Activated naive CD8-positive, alpha-beta T cell treated with anti-CD3 and anti-CD28 coated beads for 36 hours (primary cell): ENCODE results near the gene NUP93. TPM values are rescaled to one million over a fixed set of nuclear protein-coding genes. Genes with fewer than 3 reads are reported as not detected.
A peak's percentile ranks its signal among the peaks of the same experiment; 100 is the strongest.
"Not testable (repeated sequence)": the region's sequence is repeated elsewhere in the genome, so short reads cannot be mapped to it uniquely, and the experiment has no call there.

Source experiments
- DNase-seq: peaks from one replicate; pipeline ENCODE4 v3.0.0; 2021
- H3K27ac Mint-ChIP-seq: one replicate; pipeline ENCODE4 v1.8.0; 2022; ENCODE audit warnings: mild to moderate bottlenecking, moderate library complexity, mixed read lengths
- H3K27me3 Mint-ChIP-seq: one replicate; pipeline ENCODE4 v1.8.0; 2022; ENCODE audit warnings: mild to moderate bottlenecking, mixed read lengths
- H3K36me3 Mint-ChIP-seq: one replicate; pipeline ENCODE4 v1.8.0; 2021; ENCODE audit warnings: mild to moderate bottlenecking, mixed read lengths
- H3K4me1 Mint-ChIP-seq: one replicate; pipeline ENCODE4 v1.8.0; 2021; ENCODE audit warnings: mixed read lengths
- H3K4me3 Mint-ChIP-seq: one replicate; pipeline ENCODE4 v1.8.0; 2022; ENCODE audit warnings: mild to moderate bottlenecking, moderate library complexity, mixed read lengths
- H3K9me3 Mint-ChIP-seq: one replicate; pipeline ENCODE4 v1.8.0; 2022; ENCODE audit warnings: mixed read lengths
- total RNA-seq, 2 experiments: library from RNA; stranded (reverse); gene quantifications; one replicate each; pipeline ENCODE4 v1.2.3, GENCODE V29; 2021

The NUP93 gene
- total RNA-seq, 2 experiments from 2014 or later: 153 to 172 TPM

- no peak overlapping the region for H3K4me3 Mint-ChIP-seq
- H3K4me1 Mint-ChIP-seq: peaks cover 14% of the 10 kb centered on the region
- no peaks in the 10 kb centered on the region for H3K27me3 Mint-ChIP-seq
- H3K36me3 Mint-ChIP-seq: peaks cover 3% of the 10 kb centered on the region
- DNase-seq: no peak
- no peak overlapping the region for H3K27ac Mint-ChIP-seq
- no peaks in the 10 kb centered on the region for H3K9me3 Mint-ChIP-seq
Observed at GRCh38 chr16:56726283-56726682, 3.6 kb upstream of the NUP93 start.

- peaks cover 15% of the 10 kb centered on the region for H3K4me1 Mint-ChIP-seq
- no peak overlapping the region for H3K27ac Mint-ChIP-seq
- peaks cover 4% of the 10 kb centered on the region for H3K36me3 Mint-ChIP-seq
- H3K9me3 Mint-ChIP-seq: no peaks in the 10 kb centered on the region
- H3K4me3 Mint-ChIP-seq: no peak overlapping the region
- no peaks in the 10 kb centered on the region for H3K27me3 Mint-ChIP-seq
- no peak for DNase-seq
Observed at GRCh38 chr16:56726926-56727325, 3.0 kb upstream of the NUP93 start.

- H3K36me3 Mint-ChIP-seq: peaks cover 4% of the 10 kb centered on the region
- peaks cover 15% of the 10 kb centered on the region for H3K4me1 Mint-ChIP-seq
- H3K9me3 Mint-ChIP-seq: no peaks in the 10 kb centered on the region
- H3K27ac Mint-ChIP-seq: no peak overlapping the region
- no peaks in the 10 kb centered on the region for H3K27me3 Mint-ChIP-seq
- H3K4me3 Mint-ChIP-seq: no peak overlapping the region
- no peak for DNase-seq
Observed at GRCh38 chr16:56728027-56728426, 1.9 kb upstream of the NUP93 start.

GRCh38 chr16:56728980-56729734 lies 772 bp upstream of the NUP93 start:
- Mint-ChIP-seq H3K9me3 (no peaks in the 10 kb centered on the region), H3K36me3 (peaks cover 4% of the 10 kb centered on the region), H3K27ac (peak overlapping the region; percentile 78), H3K4me3 (no peak overlapping the region), H3K4me1 (peaks cover 15% of the 10 kb centered on the region), H3K27me3 (no peaks in the 10 kb centered on the region)
- DNase-seq: no peak

- Mint-ChIP-seq H3K27ac (no peak overlapping the region), H3K9me3 (no peaks in the 10 kb centered on the region), H3K36me3 (peaks cover 9% of the 10 kb centered on the region), H3K27me3 (no peaks in the 10 kb centered on the region), H3K4me3 (no peak overlapping the region), H3K4me1 (peaks cover 19% of the 10 kb centered on the region)
- DNase-seq: no peak
Observed at GRCh38 chr16:56732366-56732765, 2.4 kb downstream of the NUP93 start.

GRCh38 chr16:56732832-56733231 lies 2.9 kb downstream of the NUP93 start:
- no peaks in the 10 kb centered on the region for H3K9me3 Mint-ChIP-seq
- DNase-seq: peak; percentile 40
- no peak overlapping the region for H3K4me3 Mint-ChIP-seq
- H3K27ac Mint-ChIP-seq: no peak overlapping the region
- H3K4me1 Mint-ChIP-seq: peaks cover 21% of the 10 kb centered on the region
- H3K27me3 Mint-ChIP-seq: no peaks in the 10 kb centered on the region
- H3K36me3 Mint-ChIP-seq: peaks cover 14% of the 10 kb centered on the region

- Mint-ChIP-seq H3K27ac (no peak overlapping the region), H3K4me1 (peaks cover 17% of the 10 kb centered on the region), H3K4me3 (no peak overlapping the region), H3K36me3 (peaks cover 20% of the 10 kb centered on the region), H3K9me3 (no peaks in the 10 kb centered on the region), H3K27me3 (no peaks in the 10 kb centered on the region)
- DNase-seq: no peak
Observed at GRCh38 chr16:56734429-56734828, 4.5 kb downstream of the NUP93 start.

GRCh38 chr16:56736476-56736875 lies 6.5 kb downstream of the NUP93 start:
- Mint-ChIP-seq H3K27ac (no peak overlapping the region), H3K36me3 (peaks cover 16% of the 10 kb centered on the region), H3K4me1 (peaks cover 10% of the 10 kb centered on the region), H3K27me3 (no peaks in the 10 kb centered on the region), H3K4me3 (no peak overlapping the region), H3K9me3 (no peaks in the 10 kb centered on the region)
- no peak for DNase-seq

GRCh38 chr16:56737539-56737938 lies 7.6 kb downstream of the NUP93 start:
- Mint-ChIP-seq H3K27ac (no peak overlapping the region), H3K36me3 (peaks cover 16% of the 10 kb centered on the region)

GRCh38 chr16:56738221-56738620 lies 8.3 kb downstream of the NUP93 start:
- H3K27me3 Mint-ChIP-seq: no peaks in the 10 kb centered on the region
- H3K9me3 Mint-ChIP-seq: no peaks in the 10 kb centered on the region
- peaks cover 16% of the 10 kb centered on the region for H3K36me3 Mint-ChIP-seq
- DNase-seq: no peak
- no peak overlapping the region for H3K27ac Mint-ChIP-seq
- no peak overlapping the region for H3K4me3 Mint-ChIP-seq
- H3K4me1 Mint-ChIP-seq: peaks cover 23% of the 10 kb centered on the region

More at GRCh38 chr16:56737539-56737938, 7.6 kb downstream of the NUP93 start:
- Mint-ChIP-seq H3K4me3 (no peak overlapping the region), H3K9me3 (no peaks in the 10 kb centered on the region), H3K4me1 (peaks cover 21% of the 10 kb centered on the region), H3K27me3 (no peaks in the 10 kb centered on the region)
- no peak for DNase-seq

- H3K9me3 Mint-ChIP-seq, DNase-seq, H3K27ac Mint-ChIP-seq, H3K4me3 Mint-ChIP-seq, H3K27me3 Mint-ChIP-seq: not testable (repeated sequence)
- H3K36me3 Mint-ChIP-seq: peaks cover 21% of the 10 kb centered on the region
- H3K4me1 Mint-ChIP-seq: peaks cover 31% of the 10 kb centered on the region
Observed at GRCh38 chr16:56739378-56739777, 9.4 kb downstream of the NUP93 start.

- Mint-ChIP-seq H3K36me3 (peaks cover 19% of the 10 kb centered on the region), H3K4me3 (no peak overlapping the region), H3K9me3 (no peaks in the 10 kb centered on the region), H3K4me1 (peaks cover 35% of the 10 kb centered on the region), H3K27me3 (no peaks in the 10 kb centered on the region), H3K27ac (no peak overlapping the region)
- no peak for DNase-seq
Observed at GRCh38 chr16:56741399-56741798, 11.5 kb downstream of the NUP93 start.

GRCh38 chr16:56742030-56742984 lies 12.4 kb downstream of the NUP93 start:
- H3K36me3 Mint-ChIP-seq: peaks cover 16% of the 10 kb centered on the region
- no peak for DNase-seq
- H3K9me3 Mint-ChIP-seq: no peaks in the 10 kb centered on the region
- no peak overlapping the region for H3K4me3 Mint-ChIP-seq
- H3K4me1 Mint-ChIP-seq: peaks cover 32% of the 10 kb centered on the region
- no peaks in the 10 kb centered on the region for H3K27me3 Mint-ChIP-seq
- no peak overlapping the region for H3K27ac Mint-ChIP-seq

GRCh38 chr16:56743840-56744239 lies 13.9 kb downstream of the NUP93 start:
- H3K27ac Mint-ChIP-seq: no peak overlapping the region
- DNase-seq: no peak
- H3K4me1 Mint-ChIP-seq: peaks cover 33% of the 10 kb centered on the region
- H3K36me3 Mint-ChIP-seq: peaks cover 9% of the 10 kb centered on the region
- H3K9me3 Mint-ChIP-seq: no peaks in the 10 kb centered on the region
- H3K4me3 Mint-ChIP-seq: no peak overlapping the region
- H3K27me3 Mint-ChIP-seq: no peaks in the 10 kb centered on the region

- Mint-ChIP-seq H3K4me1 (peaks cover 44% of the 10 kb centered on the region), H3K9me3 (no peaks in the 10 kb centered on the region), H3K36me3 (peaks cover 16% of the 10 kb centered on the region), H3K27ac (no peak overlapping the region), H3K4me3 (no peak overlapping the region), H3K27me3 (no peaks in the 10 kb centered on the region)
- DNase-seq: no peak
Observed at GRCh38 chr16:56744996-56745640, 15.2 kb downstream of the NUP93 start.
